GM21447 (cell line): ENCODE measurements around the gene ZFAND3.
"Not testable (repeated sequence)": the region's sequence is repeated elsewhere in the genome, so short reads cannot be mapped to it uniquely, and the experiment has no call there.

Experiments used
- ATAC-seq: cut with Tn5 transposase; IDR thresholded peaks from one replicate; pipeline ENCODE4 v1.9.1; 2021; ENCODE audit not compliant: unreplicated experiment

Gene ZFAND3

GRCh38 chr6:37930288-37930971 lies 110.9 kb downstream of the ZFAND3 start:
- ATAC-seq, result no peak

GRCh38 chr6:37931066-37931465 lies 111.5 kb downstream of the ZFAND3 start:
- no peak for ATAC-seq

GRCh38 chr6:37934276-37934675 lies 114.7 kb downstream of the ZFAND3 start:
- no peak for ATAC-seq

GRCh38 chr6:37936150-37936549 lies 116.6 kb downstream of the ZFAND3 start:
- no peak for ATAC-seq

GRCh38 chr6:37936906-37937305 lies 117.4 kb downstream of the ZFAND3 start:
- no peak for ATAC-seq

GRCh38 chr6:37938909-37939308 lies 119.4 kb downstream of the ZFAND3 start:
- ATAC-seq, result no peak

GRCh38 chr6:37940074-37940847 lies 120.7 kb downstream of the ZFAND3 start:
- ATAC-seq, result no peak

- ATAC-seq, result no peak
Measured at GRCh38 chr6:37941871-37942270, 122.3 kb downstream of the ZFAND3 start.

GRCh38 chr6:37942606-37943376 lies 123.3 kb downstream of the ZFAND3 start:
- no peak for ATAC-seq

GRCh38 chr6:37943436-37944058 lies 124.0 kb downstream of the ZFAND3 start:
- peak; percentile 65 for ATAC-seq

GRCh38 chr6:37946057-37946456 lies 126.5 kb downstream of the ZFAND3 start:
- no peak for ATAC-seq

GRCh38 chr6:37947468-37947867 lies 127.9 kb downstream of the ZFAND3 start:
- ATAC-seq, result no peak

GRCh38 chr6:37948584-37948983 lies 129.1 kb downstream of the ZFAND3 start:
- ATAC-seq, result not testable (repeated sequence)

- peak; percentile 51 for ATAC-seq
Measured at GRCh38 chr6:37952027-37952426, 132.5 kb downstream of the ZFAND3 start.

- ATAC-seq, result no peak
Measured at GRCh38 chr6:37954791-37955190, 135.3 kb downstream of the ZFAND3 start.

- no peak for ATAC-seq
Measured at GRCh38 chr6:37956711-37957275, 137.3 kb downstream of the ZFAND3 start.

- ATAC-seq, result no peak
Measured at GRCh38 chr6:37959061-37959460, 139.5 kb downstream of the ZFAND3 start.

GRCh38 chr6:37960139-37960935 lies 140.8 kb downstream of the ZFAND3 start:
- ATAC-seq, result no peak

GRCh38 chr6:37962481-37963080 lies 143.1 kb downstream of the ZFAND3 start:
- not testable (repeated sequence) for ATAC-seq
